Spleen (tissue), 11 donors: ENCODE measurements around the gene GRHPR. TPM values are rescaled to one million over a fixed set of nuclear protein-coding genes. Genes with fewer than 3 reads are reported as not detected.
A peak's percentile ranks its signal among the peaks of the same experiment; 100 is the strongest.

Experiments used
- DNase-seq: peaks from one replicate; pipeline ENCODE4 v3.0.0-alpha.2; 2020
- H3K27ac ChIP-seq, 8 donors: fragments of 200-600 bp; sonication (generic) in 7 of 8; 1 replicate in 4 of 8; 2 replicates in 4 of 8; pipeline versions ENCODE4 v1.5.0 to v1.8.0; 2016 to 2021; ENCODE audit warnings: inconsistent platforms in 4 of 8, mild to moderate bottlenecking in 4 of 8, moderate library complexity in 1 of 8
- H3K27me3 ChIP-seq, 7 donors: fragments of 200-600 bp; sonication (generic) in 6 of 7; replicated peaks in 1 of 7; 1 replicate in 4 of 7; 2 replicates in 3 of 7; pipeline versions ENCODE4 v1.5.0 to v1.8.0; 2016 to 2021; ENCODE audit warnings: inconsistent platforms in 3 of 7, mild to moderate bottlenecking in 1 of 7
- H3K36me3 ChIP-seq, 6 donors: fragments of 200-600 bp; sonication (generic) in 5 of 6; 1 replicate in 4 of 6; 2 replicates in 2 of 6; pipeline versions ENCODE4 v1.5.0 to v1.8.0; 2016 to 2021; ENCODE audit warnings: inconsistent platforms in 2 of 6
- H3K4me1 ChIP-seq, 6 donors: fragments of 200-600 bp; sonication (generic) in 5 of 6; 1 replicate in 3 of 6; 2 replicates in 3 of 6; pipeline versions ENCODE4 v1.5.0 to v1.8.0; 2016 to 2021; ENCODE audit warnings: inconsistent platforms in 3 of 6
- H3K4me3 ChIP-seq, 8 donors: fragments of 200-600 bp; sonication (generic) in 7 of 8; 1 replicate in 4 of 8; 2 replicates in 4 of 8; pipeline versions ENCODE4 v1.5.0 to v1.8.0; 2016 to 2021; ENCODE audit warnings: inconsistent platforms in 4 of 8, mild to moderate bottlenecking in 4 of 8, moderate library complexity in 2 of 8
- H3K9me3 ChIP-seq, 8 donors: fragments of 200-600 bp; sonication (generic) in 7 of 8; 1 replicate in 4 of 8; 2 replicates in 4 of 8; pipeline versions ENCODE4 v1.5.0 to v1.8.0; 2016 to 2021; ENCODE audit warnings: inconsistent platforms in 4 of 8
- CTCF ChIP-seq, 11 experiments: fragments of 200-600 bp in 7 of 11; fragments of 450-650 bp in 4 of 11; sonication (generic) in 4 of 11; IDR thresholded peaks in 8 of 11; conservative IDR thresholded peaks in 3 of 11; 1 replicate in 7 of 11; 2 replicates in 4 of 11; pipeline versions ENCODE4 v1.4.0 to v1.8.0; 2016 to 2021; ENCODE audit warnings: antibody characterized with exemption in 11 of 11, inconsistent platforms in 4 of 11, mild to moderate bottlenecking in 1 of 11
- POLR2A ChIP-seq, 3 donors: fragments of 450-650 bp; IDR thresholded peaks; one replicate each; pipeline ENCODE4 v1.5.1; 2017; ENCODE audit warnings: antibody characterized with exemption in 3 of 3, mild to moderate bottlenecking in 1 of 3
- POLR2AphosphoS5 ChIP-seq, 3 donors: sonication (generic); formaldehyde crosslinking; IDR thresholded peaks; one replicate each; pipeline ENCODE4 v1.5.1; 2017; ENCODE audit warnings: antibody characterized with exemption in 3 of 3
- WGBS, 5 donors: extraction: QIAGEN DNeasy Blood & Tissue Kit in 3 of 5; methylation state at CpG; one replicate each; pipeline versions ENCODE4 v1.1.5 to v1.1.7; 2013 to 2018; 5-methylcytosine and 5-hydroxymethylcytosine counted together
- intact Hi-C: fragments of 100-400 bp; cut with DNase I; formaldehyde crosslinking; loops from one replicate; pipeline ENCODE4 v1.15.0; 2023; ENCODE audit warnings: low total_unique reads
- polyA plus RNA-seq, 3 donors: library from polyadenylated mRNA; stranded (reverse); fragments of 200-250 nt; gene quantifications; one replicate each; pipeline ENCODE4 v1.2.1, GENCODE V29; 2013
- total RNA-seq, 7 donors: library from RNA; depleted of rRNA in 3 of 7; stranded (reverse); fragments of >200 nt in 3 of 7; fragmentation: NEBNext Ultra II Directional in 4 of 7; extraction: Animal tissue kit (Norgen Biotek cat#: 25700) in 4 of 7; gene quantifications; one replicate each; pipeline versions ENCODE4 v1.1.0 to v1.2.1, GENCODE V29; 2016 to 2021
- donor health status: healthy with polysubstance abuse.
- donor health status: DM: no; HTN: no; CAD: no; lungs with moderate emphysema.
- donor health status: DM: no; HTN: no; CAD: no.
- donor health status: Bipolar disorder and iron deficiency.
- donor health status: healthy.
- donor health status: DM: no; HTN: no; CAD: no.
- donor health status: DM: yes; HTN: yes; CAD: no.

The GRHPR gene
- total and polyA plus RNA-seq, 10 donors: 44.9 to 114 (median 63.0) TPM

- H3K27ac ChIP-seq: peak overlapping the region in 4 of 8 donors; percentile 37 to 47 (median 44)
- DNase-seq: no peak
- no peak overlapping the region for H3K4me3 ChIP-seq
- TF ChIP-seq CTCF (IDR thresholded peaks at IDR 0.05 in 8 of 11, conservative IDR thresholded peaks at IDR 0.05 in 3 of 11): no peak
- TF ChIP-seq POLR2AphosphoS5 (IDR thresholded peaks at IDR 0.05): peak in 2 of 3 donors; percentile 31 to 37
- TF ChIP-seq POLR2A (IDR thresholded peaks at IDR 0.05): no peak
- H3K36me3 ChIP-seq: peaks cover 0 to 100% (median 65%) of the 10 kb centered on the region in 6 donors
- H3K9me3 ChIP-seq: no peaks in the 10 kb centered on the region
- intact Hi-C loops: no loop called here
- 64 to 90% (median 83%) methylated on average over 5 to 7 of the region's 7 CpGs for WGBS, 5 donors
- no peaks in the 10 kb centered on the region for H3K27me3 ChIP-seq
- H3K4me1 ChIP-seq: peaks cover 7 to 37% (median 21%) of the 10 kb centered on the region in 6 donors
Measured at GRCh38 chr9:37433867-37434371, 11.4 kb downstream of the GRHPR start.

- Histone ChIP-seq H3K4me1 (peaks cover 7 to 29% (median 21%) of the 10 kb centered on the region in 6 donors), H3K36me3 (peaks cover 0 to 100% (median 69%) of the 10 kb centered on the region in 6 donors), H3K4me3 (no peak overlapping the region), H3K27ac (no peak overlapping the region), H3K9me3 (no peaks in the 10 kb centered on the region), H3K27me3 (no peaks in the 10 kb centered on the region)
- whole genome bisulfite sequencing, 5 donors: 94 to 98% (median 95%) methylated on average over 5 of the region's 5 CpGs
- no peak for TF ChIP-seq POLR2AphosphoS5 (IDR thresholded peaks at IDR 0.05)
- no peak for TF ChIP-seq POLR2A (IDR thresholded peaks at IDR 0.05)
- no peak for DNase-seq
- intact Hi-C loops: no loop called here
Measured at GRCh38 chr9:37436540-37436939, 14.0 kb downstream of the GRHPR start.

- peaks cover 7 to 25% (median 16%) of the 10 kb centered on the region in 6 donors for H3K4me1 ChIP-seq
- TF ChIP-seq POLR2AphosphoS5 (IDR thresholded peaks at IDR 0.05): no peak
- TF ChIP-seq POLR2A (IDR thresholded peaks at IDR 0.05): no peak
- TF ChIP-seq CTCF (IDR thresholded peaks at IDR 0.05 in 8 of 11, conservative IDR thresholded peaks at IDR 0.05 in 3 of 11): no peak
- H3K9me3 ChIP-seq: no peaks in the 10 kb centered on the region
- H3K4me3 ChIP-seq: no peak overlapping the region
- H3K36me3 ChIP-seq: peaks cover 0 to 100% (median 74%) of the 10 kb centered on the region in 6 donors
- intact Hi-C loops: no loop called here
- no peaks in the 10 kb centered on the region for H3K27me3 ChIP-seq
- WGBS, 5 donors: 90 to 97% (median 95%) methylated on average over 6 of the region's 6 CpGs
- H3K27ac ChIP-seq: no peak overlapping the region
- no peak for DNase-seq
Measured at GRCh38 chr9:37437010-37437409, 14.5 kb downstream of the GRHPR start.

- TF ChIP-seq POLR2AphosphoS5 (IDR thresholded peaks at IDR 0.05) (no peak), CTCF (IDR thresholded peaks at IDR 0.05 in 8 of 11, conservative IDR thresholded peaks at IDR 0.05 in 3 of 11) (no peak), POLR2A (IDR thresholded peaks at IDR 0.05) (no peak)
- intact Hi-C loops: no loop called here
- Histone ChIP-seq H3K27ac (no peak overlapping the region), H3K9me3 (no peaks in the 10 kb centered on the region), H3K4me3 (no peak overlapping the region), H3K36me3 (peaks cover 0 to 100% (median 79%) of the 10 kb centered on the region in 6 donors), H3K27me3 (no peaks in the 10 kb centered on the region), H3K4me1 (peaks cover 3 to 19% (median 11%) of the 10 kb centered on the region in 6 donors)
- no peak for DNase-seq
- 88 to 96% (median 93%) methylated on average over 4 of the region's 4 CpGs for WGBS, 5 donors
Measured at GRCh38 chr9:37437621-37438020, 15.1 kb downstream of the GRHPR start.
